ENCODE data around the gene CNRIP1.

DNA sequence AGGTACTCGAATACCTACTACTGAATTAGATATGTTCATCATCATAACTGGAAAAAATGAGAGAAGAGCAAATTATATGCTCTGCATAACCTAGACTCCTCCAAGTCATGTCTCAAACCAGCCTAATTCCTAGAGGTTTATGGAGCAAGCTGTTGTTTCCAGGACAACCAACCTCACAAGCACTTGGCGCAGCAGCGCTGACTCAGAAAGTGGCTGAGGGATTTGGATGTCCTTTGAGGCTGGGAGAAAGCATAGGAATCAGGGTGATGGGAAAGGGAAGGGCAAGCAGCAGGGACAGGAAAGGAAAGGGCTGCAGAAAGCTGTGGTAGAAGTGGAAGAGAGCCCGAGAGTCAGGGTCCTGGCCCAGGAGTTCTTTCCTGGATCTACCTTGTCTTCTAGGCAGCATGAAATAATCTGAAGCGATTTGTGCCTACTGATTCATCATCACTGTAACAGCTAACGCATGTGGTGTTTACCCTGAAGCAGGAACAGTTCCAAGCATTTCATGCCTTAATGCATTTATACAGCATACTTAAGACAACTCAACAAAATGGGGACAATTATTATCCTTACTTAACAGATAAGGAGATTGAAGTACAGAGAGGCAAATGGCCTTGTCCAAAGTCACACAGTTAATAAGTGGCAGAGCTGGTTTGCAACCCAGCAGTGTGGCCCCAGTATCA is 49.0 kb upstream of the CNRIP1 start:
- TF ChIP-seq ATF1 (CRISPR knock-in tag; IDR thresholded peaks at IDR 0.05) (no peak), SP1 (CRISPR knock-in tag; conservative IDR thresholded peaks at IDR 0.05) (no peak), GABPB1 (CRISPR knock-in tag; IDR thresholded peaks at IDR 0.05) (no peak), ZNF232 (CRISPR knock-in tag; IDR thresholded peaks at IDR 0.05) (no peak), NR2C2 (CRISPR knock-in tag; IDR thresholded peaks at IDR 0.05) (no peak), ZNF423 (CRISPR knock-in tag; IDR thresholded peaks at IDR 0.05) (no peak)
- TF ChIP-seq, protein P1, sequence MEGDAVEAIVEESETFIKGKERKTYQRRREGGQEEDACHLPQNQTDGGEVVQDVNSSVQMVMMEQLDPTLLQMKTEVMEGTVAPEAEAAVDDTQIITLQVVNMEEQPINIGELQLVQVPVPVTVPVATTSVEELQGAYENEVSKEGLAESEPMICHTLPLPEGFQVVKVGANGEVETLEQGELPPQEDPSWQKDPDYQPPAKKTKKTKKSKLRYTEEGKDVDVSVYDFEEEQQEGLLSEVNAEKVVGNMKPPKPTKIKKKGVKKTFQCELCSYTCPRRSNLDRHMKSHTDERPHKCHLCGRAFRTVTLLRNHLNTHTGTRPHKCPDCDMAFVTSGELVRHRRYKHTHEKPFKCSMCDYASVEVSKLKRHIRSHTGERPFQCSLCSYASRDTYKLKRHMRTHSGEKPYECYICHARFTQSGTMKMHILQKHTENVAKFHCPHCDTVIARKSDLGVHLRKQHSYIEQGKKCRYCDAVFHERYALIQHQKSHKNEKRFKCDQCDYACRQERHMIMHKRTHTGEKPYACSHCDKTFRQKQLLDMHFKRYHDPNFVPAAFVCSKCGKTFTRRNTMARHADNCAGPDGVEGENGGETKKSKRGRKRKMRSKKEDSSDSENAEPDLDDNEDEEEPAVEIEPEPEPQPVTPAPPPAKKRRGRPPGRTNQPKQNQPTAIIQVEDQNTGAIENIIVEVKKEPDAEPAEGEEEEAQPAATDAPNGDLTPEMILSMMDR (IDR thresholded peaks at IDR 0.05) = no peak
- TF ChIP-seq, protein P2, sequence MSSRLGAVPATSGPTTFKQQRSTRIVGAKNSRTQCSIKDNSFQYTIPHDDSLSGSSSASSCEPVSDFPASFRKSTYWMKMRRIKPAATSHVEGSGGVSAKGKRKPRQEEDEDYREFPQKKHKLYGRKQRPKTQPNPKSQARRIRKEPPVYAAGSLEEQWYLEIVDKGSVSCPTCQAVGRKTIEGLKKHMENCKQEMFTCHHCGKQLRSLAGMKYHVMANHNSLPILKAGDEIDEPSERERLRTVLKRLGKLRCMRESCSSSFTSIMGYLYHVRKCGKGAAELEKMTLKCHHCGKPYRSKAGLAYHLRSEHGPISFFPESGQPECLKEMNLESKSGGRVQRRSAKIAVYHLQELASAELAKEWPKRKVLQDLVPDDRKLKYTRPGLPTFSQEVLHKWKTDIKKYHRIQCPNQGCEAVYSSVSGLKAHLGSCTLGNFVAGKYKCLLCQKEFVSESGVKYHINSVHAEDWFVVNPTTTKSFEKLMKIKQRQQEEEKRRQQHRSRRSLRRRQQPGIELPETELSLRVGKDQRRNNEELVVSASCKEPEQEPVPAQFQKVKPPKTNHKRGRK (CRISPR knock-in tag; IDR thresholded peaks at IDR 0.05; ENCODE audit: borderline replicate concordance) = no peak
- TF ChIP-seq, protein P3, sequence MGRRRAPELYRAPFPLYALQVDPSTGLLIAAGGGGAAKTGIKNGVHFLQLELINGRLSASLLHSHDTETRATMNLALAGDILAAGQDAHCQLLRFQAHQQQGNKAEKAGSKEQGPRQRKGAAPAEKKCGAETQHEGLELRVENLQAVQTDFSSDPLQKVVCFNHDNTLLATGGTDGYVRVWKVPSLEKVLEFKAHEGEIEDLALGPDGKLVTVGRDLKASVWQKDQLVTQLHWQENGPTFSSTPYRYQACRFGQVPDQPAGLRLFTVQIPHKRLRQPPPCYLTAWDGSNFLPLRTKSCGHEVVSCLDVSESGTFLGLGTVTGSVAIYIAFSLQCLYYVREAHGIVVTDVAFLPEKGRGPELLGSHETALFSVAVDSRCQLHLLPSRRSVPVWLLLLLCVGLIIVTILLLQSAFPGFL (CRISPR knock-in tag; IDR thresholded peaks at IDR 0.05; ENCODE audit: borderline replicate concordance) = no peak
- TF ChIP-seq, protein P4, sequence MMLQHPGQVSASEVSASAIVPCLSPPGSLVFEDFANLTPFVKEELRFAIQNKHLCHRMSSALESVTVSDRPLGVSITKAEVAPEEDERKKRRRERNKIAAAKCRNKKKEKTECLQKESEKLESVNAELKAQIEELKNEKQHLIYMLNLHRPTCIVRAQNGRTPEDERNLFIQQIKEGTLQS (CRISPR knock-in tag; conservative IDR thresholded peaks at IDR 0.05) = no peak
- TF ChIP-seq, protein P5, sequence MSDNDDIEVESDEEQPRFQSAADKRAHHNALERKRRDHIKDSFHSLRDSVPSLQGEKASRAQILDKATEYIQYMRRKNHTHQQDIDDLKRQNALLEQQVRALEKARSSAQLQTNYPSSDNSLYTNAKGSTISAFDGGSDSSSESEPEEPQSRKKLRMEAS (CRISPR knock-in tag; IDR thresholded peaks at IDR 0.05) = no peak
- TF ChIP-seq, protein P6, sequence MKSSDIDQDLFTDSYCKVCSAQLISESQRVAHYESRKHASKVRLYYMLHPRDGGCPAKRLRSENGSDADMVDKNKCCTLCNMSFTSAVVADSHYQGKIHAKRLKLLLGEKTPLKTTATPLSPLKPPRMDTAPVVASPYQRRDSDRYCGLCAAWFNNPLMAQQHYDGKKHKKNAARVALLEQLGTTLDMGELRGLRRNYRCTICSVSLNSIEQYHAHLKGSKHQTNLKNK (CRISPR knock-in tag; IDR thresholded peaks at IDR 0.05) = no peak
